K562 (cell line): ENCODE data around the gene C16orf95. TPM values are rescaled to one million over a fixed set of nuclear protein-coding genes. Genes with fewer than 3 reads are reported as not detected.
A peak's percentile ranks its signal among the peaks of the same experiment; 100 is the strongest.

Experiments
- DIDO1 ChIP-seq: fragments of 450-650 bp; IDR thresholded peaks from 2 replicates; pipeline ENCODE4 v1.6.1; 2016; ENCODE audit warnings: low read depth, missing biosample characterization, missing genetic modification characterization
- EWSR1 ChIP-seq: fragments of 450-650 bp; IDR thresholded peaks from 2 replicates; pipeline ENCODE4 v1.6.1; 2018; ENCODE audit warnings: borderline replicate concordance, mild to moderate bottlenecking, low read depth, moderate library complexity; ENCODE audit not compliant: partially characterized antibody
- FOXP4 ChIP-seq: sonication (generic); formaldehyde crosslinking; IDR thresholded peaks from 2 replicates; pipeline ENCODE4 v1.8.0; 2022; ENCODE audit warnings: mild to moderate bottlenecking, missing genetic modification reagents, borderline replicate concordance
- HOXB6 ChIP-seq: fragments of 250-450 bp; sonication (Bioruptor Pico); IDR thresholded peaks from 2 replicates; pipeline ENCODE4 v1.5.1; 2022; ENCODE audit warnings: mild to moderate bottlenecking, borderline replicate concordance
- MLLT1 ChIP-seq, 2 experiments: fragments of 450-650 bp; IDR thresholded peaks; 2 replicates each; pipeline ENCODE4 v1.6.1; 2016
- MXI1 ChIP-seq: IDR thresholded peaks from 2 replicates; pipeline ENCODE4 v1.6.1; 2011; ENCODE audit warnings: low read depth, mild to moderate bottlenecking, improper control_type of control experiment, low read length
- NCOA4 ChIP-seq: fragments of 450-650 bp; IDR thresholded peaks from 2 replicates; pipeline ENCODE4 v1.6.1; 2018; ENCODE audit warnings: mild to moderate bottlenecking; ENCODE audit not compliant: partially characterized antibody
- PHF20 ChIP-seq: fragments of 450-650 bp; IDR thresholded peaks from 2 replicates; pipeline ENCODE4 v1.6.1; 2018; ENCODE audit not compliant: partially characterized antibody
- PPARD ChIP-seq: fragments of 250-450 bp; sonication (Bioruptor Pico); IDR thresholded peaks from 2 replicates; pipeline ENCODE4 v1.8.0; 2022; ENCODE audit warnings: inconsistent platforms, mild to moderate bottlenecking, moderate library complexity
- PTTG1 ChIP-seq: fragments of 450-650 bp; IDR thresholded peaks from 2 replicates; pipeline ENCODE4 v1.6.1; 2016; ENCODE audit warnings: low read depth, mild to moderate bottlenecking, missing genetic modification characterization, missing compliant biosample characterization
- SIN3B ChIP-seq: fragments of 450-650 bp; IDR thresholded peaks from 2 replicates; pipeline ENCODE4 v1.6.1; 2017; ENCODE audit warnings: low read depth, mild to moderate bottlenecking, moderate library complexity
- SREBF2 ChIP-seq: sonication (generic); formaldehyde crosslinking; IDR thresholded peaks from 2 replicates; pipeline ENCODE4 v1.4.0; 2020; ENCODE audit warnings: mild to moderate bottlenecking, missing genetic modification reagents
- ZBTB7A ChIP-seq: IDR thresholded peaks from 2 replicates; pipeline ENCODE4 v1.6.1; 2011; ENCODE audit warnings: low read depth, mild to moderate bottlenecking, low read length, moderate library complexity, borderline replicate concordance; ENCODE audit not compliant: control insufficient read depth
- ZNF124 ChIP-seq: sonication (generic); formaldehyde crosslinking; IDR thresholded peaks from 2 replicates; pipeline ENCODE4 v1.8.1; 2022; ENCODE audit warnings: missing genetic modification reagents
- ZNF586 ChIP-seq: fragments of 450-650 bp; formaldehyde crosslinking; conservative IDR thresholded peaks from 2 replicates; pipeline ENCODE4 v1.4.0; 2020; ENCODE audit warnings: mild to moderate bottlenecking, moderate library complexity
- ZNF696 ChIP-seq: fragments of 250-450 bp; sonication (Bioruptor Pico); conservative IDR thresholded peaks from 2 replicates; pipeline ENCODE4 v1.4.0; 2020; ENCODE audit warnings: mild to moderate bottlenecking, moderate library complexity
- ZNF766 ChIP-seq: fragments of 200-800 bp; sonication (Bioruptor generic); conservative IDR thresholded peaks from 2 replicates; pipeline ENCODE4 v1.6.1; 2016; ENCODE audit warnings: missing genetic modification characterization, missing compliant biosample characterization
- polyA plus RNA-seq, 8 experiments: library from polyadenylated mRNA; depleted of rRNA in 4 of 8; stranded (reverse) in 5 of 8; unstranded in 3 of 8; fragments of >200 nt; fragmentation: Nextera tagmentation in 2 of 8; fragmentation: Illumina TruSeq in 1 of 8; extraction: Ambion mirVana in 2 of 8; extraction: Trizol in 1 of 8; gene quantifications; 2 replicates each; pipeline versions ENCODE4 v1.2.1 to v1.2.3, GENCODE V29; 2011 to 2014; ENCODE audit warnings: inconsistent platforms in 1 of 8, missing spikeins in 1 of 8
- total RNA-seq, 7 experiments: library from RNA; depleted of rRNA in 6 of 7; stranded (reverse); fragments of >200 nt in 6 of 7; fragmentation: Illumina TruSeq in 2 of 7; extraction: Trizol in 2 of 7; gene quantifications; 2 replicates each; pipeline versions ENCODE4 v1.2.1 to v1.2.3, GENCODE V29; 2011 to 2021; ENCODE audit warnings: low replicate concordance in 1 of 7
- TF ChIP-seq, protein P1 (sequence below): sonication (generic); formaldehyde crosslinking; IDR thresholded peaks from 2 replicates; pipeline ENCODE4 v1.8.0; 2022; ENCODE audit warnings: mild to moderate bottlenecking, missing genetic modification reagents

C16orf95 gene
- total and polyA plus RNA-seq, 9 of the 15 experiments (the other 6 are each of a cell fraction or from before 2014, with no cell fraction given): 6.5 to 20.5 (median 9.4) TPM

- TF ChIP-seq, protein P1, sequence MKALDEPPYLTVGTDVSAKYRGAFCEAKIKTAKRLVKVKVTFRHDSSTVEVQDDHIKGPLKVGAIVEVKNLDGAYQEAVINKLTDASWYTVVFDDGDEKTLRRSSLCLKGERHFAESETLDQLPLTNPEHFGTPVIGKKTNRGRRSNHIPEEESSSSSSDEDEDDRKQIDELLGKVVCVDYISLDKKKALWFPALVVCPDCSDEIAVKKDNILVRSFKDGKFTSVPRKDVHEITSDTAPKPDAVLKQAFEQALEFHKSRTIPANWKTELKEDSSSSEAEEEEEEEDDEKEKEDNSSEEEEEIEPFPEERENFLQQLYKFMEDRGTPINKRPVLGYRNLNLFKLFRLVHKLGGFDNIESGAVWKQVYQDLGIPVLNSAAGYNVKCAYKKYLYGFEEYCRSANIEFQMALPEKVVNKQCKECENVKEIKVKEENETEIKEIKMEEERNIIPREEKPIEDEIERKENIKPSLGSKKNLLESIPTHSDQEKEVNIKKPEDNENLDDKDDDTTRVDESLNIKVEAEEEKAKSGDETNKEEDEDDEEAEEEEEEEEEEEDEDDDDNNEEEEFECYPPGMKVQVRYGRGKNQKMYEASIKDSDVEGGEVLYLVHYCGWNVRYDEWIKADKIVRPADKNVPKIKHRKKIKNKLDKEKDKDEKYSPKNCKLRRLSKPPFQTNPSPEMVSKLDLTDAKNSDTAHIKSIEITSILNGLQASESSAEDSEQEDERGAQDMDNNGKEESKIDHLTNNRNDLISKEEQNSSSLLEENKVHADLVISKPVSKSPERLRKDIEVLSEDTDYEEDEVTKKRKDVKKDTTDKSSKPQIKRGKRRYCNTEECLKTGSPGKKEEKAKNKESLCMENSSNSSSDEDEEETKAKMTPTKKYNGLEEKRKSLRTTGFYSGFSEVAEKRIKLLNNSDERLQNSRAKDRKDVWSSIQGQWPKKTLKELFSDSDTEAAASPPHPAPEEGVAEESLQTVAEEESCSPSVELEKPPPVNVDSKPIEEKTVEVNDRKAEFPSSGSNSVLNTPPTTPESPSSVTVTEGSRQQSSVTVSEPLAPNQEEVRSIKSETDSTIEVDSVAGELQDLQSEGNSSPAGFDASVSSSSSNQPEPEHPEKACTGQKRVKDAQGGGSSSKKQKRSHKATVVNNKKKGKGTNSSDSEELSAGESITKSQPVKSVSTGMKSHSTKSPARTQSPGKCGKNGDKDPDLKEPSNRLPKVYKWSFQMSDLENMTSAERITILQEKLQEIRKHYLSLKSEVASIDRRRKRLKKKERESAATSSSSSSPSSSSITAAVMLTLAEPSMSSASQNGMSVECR (CRISPR knock-in tag): peak; percentile 89
- TF ChIP-seq ZBTB7A: no peak; the same call in 1 of the 2 replicates
- 0 out of 2 replicates have a peak, but pooled peaks have one; percentile 70 for TF ChIP-seq FOXP4 (CRISPR knock-in tag)
- no peak for TF ChIP-seq ZNF696 (CRISPR knock-in tag)
- TF ChIP-seq SREBF2: no peak
- no peak for TF ChIP-seq ZNF586 (CRISPR knock-in tag)
- peak; percentile 88 for TF ChIP-seq SIN3B
- no peak for TF ChIP-seq ZNF124
- TF ChIP-seq HOXB6 (CRISPR knock-in tag): no peak
- TF ChIP-seq ZNF766 (CRISPR knock-in tag): peak; percentile 31; the same call in 1 of the 2 replicates
- TF ChIP-seq PTTG1: no peak
- TF ChIP-seq MXI1: no peak
- no peak for TF ChIP-seq DIDO1
- TF ChIP-seq EWSR1: no peak
- no peak for TF ChIP-seq NCOA4
- TF ChIP-seq MLLT1 (IDR thresholded peaks at IDR 0.05): 0 out of 4 replicates have a peak, but pooled peaks of 1 of the 2 experiments have one; percentile 19
- peak; percentile 87 for TF ChIP-seq PHF20
- TF ChIP-seq PPARD: no peak
Measured at GRCh38 chr16:87316923-87317749, at the start of gene C16orf95 (continued).
